Measurements from ENCODE around the gene CCNY. TPM values are rescaled to one million over a fixed set of nuclear protein-coding genes. Genes with fewer than 3 reads are reported as not detected.

The CCNY gene
- total RNA-seq, 2 experiments from 2014 or later = 64.9 to 66.9 TPM

- Histone ChIP-seq H3K27me3 (ENCODE audit: control insufficient read depth in 1 of 2, insufficient read depth in 2 of 2, low read length in 2 of 2) (no peaks in the 10 kb centered on the region), H3K9me3 (ENCODE audit: control insufficient read depth in 1 of 2, insufficient read depth in 1 of 2, low read length in 2 of 2) (no peaks in the 10 kb centered on the region), H3K27ac (ENCODE audit: low read depth in 1 of 2, low read length in 2 of 2) (no peak overlapping the region), H3K36me3 (ENCODE audit: insufficient read depth, low read length) (no peaks in the 10 kb centered on the region), H3K4me3 (ENCODE audit: low read length) (no peak overlapping the region), H3K4me1 (ENCODE audit: insufficient read depth, low read length) (peaks cover 60% of the 10 kb centered on the region)
- ChIA-PET POLR2A (no interaction called here), CTCF (interaction anchor here (1.2 kb wide), 1 partner anchor 49 kb away, joined by 3 read pairs; no protein-coding TSS in a partner anchor)
- Mint-ChIP-seq H3K4me3 (no peak overlapping the region), H3K4me1 (ENCODE audit: low read depth) (peaks cover 19% of the 10 kb centered on the region), H3K27ac (no peak overlapping the region), H3K36me3 (ENCODE audit: low read depth) (no peaks in the 10 kb centered on the region), H3K27me3 (no peaks in the 10 kb centered on the region), H3K9me3 (no peaks in the 10 kb centered on the region)
- DNase-seq = no peak
- intact Hi-C loops (cut with DNase I, micrococcal nuclease) = no loop called here
- TF ChIP-seq CTCF (IDR thresholded peaks at IDR 0.05) = no peak
- ATAC-seq (ENCODE audit: poor library complexity) = no peak
Observed at GRCh38 chr10:35463878-35464277, 127.6 kb downstream of the CCNY start.

- Histone ChIP-seq H3K4me1 (ENCODE audit: insufficient read depth, low read length) (peaks cover 50% of the 10 kb centered on the region), H3K27ac (ENCODE audit: low read depth in 1 of 2, low read length in 2 of 2) (no peak overlapping the region)
Observed at GRCh38 chr10:35464825-35465456, 128.6 kb downstream of the CCNY start.

GRCh38 chr10:35465673-35466072 is 129.4 kb downstream of the CCNY start:
- H3K27me3 ChIP-seq (ENCODE audit: control insufficient read depth in 1 of 2, insufficient read depth in 2 of 2, low read length in 2 of 2) = no peaks in the 10 kb centered on the region
- no peaks in the 10 kb centered on the region for H3K36me3 Mint-ChIP-seq (ENCODE audit: low read depth)
- no peaks in the 10 kb centered on the region for H3K36me3 ChIP-seq (ENCODE audit: insufficient read depth, low read length)
- H3K27me3 Mint-ChIP-seq = no peaks in the 10 kb centered on the region
- no peak overlapping the region for H3K27ac ChIP-seq (ENCODE audit: low read depth in 1 of 2, low read length in 2 of 2)
- H3K4me3 Mint-ChIP-seq = no peak overlapping the region
- intact Hi-C loops (cut with DNase I, micrococcal nuclease) = no loop called here
- no peak overlapping the region for H3K4me3 ChIP-seq (ENCODE audit: low read length)
- no peak for DNase-seq
- ChIA-PET CTCF (no interaction called here), POLR2A (interaction anchor here (1.1 kb wide), 1 partner anchor 10 kb away, joined by 6 read pairs; no protein-coding TSS in a partner anchor)
- peaks cover 46% of the 10 kb centered on the region for H3K4me1 ChIP-seq (ENCODE audit: insufficient read depth, low read length)
- H3K4me1 Mint-ChIP-seq (ENCODE audit: low read depth) = peaks cover 37% of the 10 kb centered on the region
- H3K27ac Mint-ChIP-seq = no peak overlapping the region
- H3K9me3 Mint-ChIP-seq = no peaks in the 10 kb centered on the region
- TF ChIP-seq CTCF (IDR thresholded peaks at IDR 0.05) = no peak
- no peak for ATAC-seq (ENCODE audit: poor library complexity)
- no peaks in the 10 kb centered on the region for H3K9me3 ChIP-seq (ENCODE audit: control insufficient read depth in 1 of 2, insufficient read depth in 1 of 2, low read length in 2 of 2)

More at GRCh38 chr10:35464825-35465456, 128.6 kb downstream of the CCNY start:
- H3K27ac Mint-ChIP-seq = no peak overlapping the region
- intact Hi-C loops (cut with DNase I, micrococcal nuclease) = no loop called here
- TF ChIP-seq CTCF (IDR thresholded peaks at IDR 0.05) = no peak
- H3K9me3 ChIP-seq (ENCODE audit: control insufficient read depth in 1 of 2, insufficient read depth in 1 of 2, low read length in 2 of 2) = no peaks in the 10 kb centered on the region
- CTCF ChIA-PET = no interaction called here
- H3K4me3 ChIP-seq (ENCODE audit: low read length) = no peak overlapping the region
- no peaks in the 10 kb centered on the region for H3K27me3 Mint-ChIP-seq
- H3K27me3 ChIP-seq (ENCODE audit: control insufficient read depth in 1 of 2, insufficient read depth in 2 of 2, low read length in 2 of 2) = no peaks in the 10 kb centered on the region
- DNase-seq (no peak), ATAC-seq (ENCODE audit: poor library complexity) (no peak)
- no peaks in the 10 kb centered on the region for H3K36me3 Mint-ChIP-seq (ENCODE audit: low read depth)
- H3K4me3 Mint-ChIP-seq = no peak overlapping the region
- POLR2A ChIA-PET = no interaction called here
- peaks cover 30% of the 10 kb centered on the region for H3K4me1 Mint-ChIP-seq (ENCODE audit: low read depth)
- no peaks in the 10 kb centered on the region for H3K36me3 ChIP-seq (ENCODE audit: insufficient read depth, low read length)
- no peaks in the 10 kb centered on the region for H3K9me3 Mint-ChIP-seq
